Measurements from ENCODE around the gene POP4. TPM values are rescaled to one million over a fixed set of nuclear protein-coding genes. Genes with fewer than 3 reads are reported as not detected.
A peak's percentile ranks its signal among the peaks of the same experiment; 100 is the strongest.

POP4 gene
- total and polyA plus RNA-seq, 2 of the 13 experiments (the other 11 are each of a cell fraction or from before 2014, with no cell fraction given), result 32.2 to 84.0 TPM

DNA sequence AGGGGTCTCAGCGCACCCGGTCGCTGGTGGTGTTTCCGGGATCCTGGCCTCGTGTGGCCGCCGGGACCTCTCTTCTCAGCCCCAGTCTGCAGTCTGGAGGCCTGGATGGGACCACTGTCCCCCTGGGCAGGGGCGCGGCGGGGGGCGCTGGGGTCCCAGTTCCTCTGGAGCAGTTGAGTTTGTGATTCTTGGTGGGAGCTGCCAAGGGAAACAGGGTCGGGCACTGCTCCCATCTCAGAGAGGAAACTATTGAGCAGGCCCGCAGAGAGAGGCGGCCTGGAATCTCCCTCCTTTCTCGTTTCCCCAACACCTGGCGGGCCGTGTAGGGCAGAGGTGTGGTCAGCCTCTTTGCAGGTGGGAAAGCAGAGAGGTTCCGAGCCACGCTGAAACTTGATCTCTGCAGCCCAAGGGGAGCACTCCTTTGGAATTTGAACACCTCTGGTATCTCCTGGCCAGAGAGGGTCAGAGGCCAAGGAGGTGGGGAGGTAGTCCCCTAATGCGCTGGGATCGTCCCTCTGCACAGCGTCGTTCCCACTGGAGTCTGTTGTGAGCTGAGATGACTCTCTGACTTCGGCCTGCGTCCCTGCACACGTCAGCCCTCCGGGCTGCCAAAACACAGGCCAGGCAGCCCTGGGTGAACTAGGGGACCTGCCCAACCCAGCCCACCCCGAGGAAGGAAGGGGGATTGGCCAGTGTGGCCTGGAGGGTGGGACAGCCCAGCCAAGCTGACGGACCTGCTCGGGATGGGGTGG, 59.9 kb downstream of the POP4 start (continued):
- TF ChIP-seq NAIF1 (CRISPR knock-in tag; IDR thresholded peaks at IDR 0.05; ENCODE audit: borderline replicate concordance) (no peak), WIZ (CRISPR knock-in tag; IDR thresholded peaks at IDR 0.05) (no peak), ZNF768 (CRISPR knock-in tag; IDR thresholded peaks at IDR 0.05) (no peak), TSC22D2 (CRISPR knock-in tag; IDR thresholded peaks at IDR 0.05; ENCODE audit: borderline replicate concordance) (no peak), ZNF431 (CRISPR knock-in tag; IDR thresholded peaks at IDR 0.05; ENCODE audit: borderline replicate concordance, low read depth) (no peak), HOXD1 (CRISPR knock-in tag; IDR thresholded peaks at IDR 0.05) (no peak), HOXA5 (CRISPR knock-in tag; IDR thresholded peaks at IDR 0.05) (no peak), ZNF335 (CRISPR knock-in tag; IDR thresholded peaks at IDR 0.05) (no peak), ZNF136 (CRISPR knock-in tag; IDR thresholded peaks at IDR 0.05; ENCODE audit: low read depth) (no peak), GATAD2A (CRISPR knock-in tag; IDR thresholded peaks at IDR 0.05) (no peak), NFYC (CRISPR knock-in tag; IDR thresholded peaks at IDR 0.05) (no peak), NR2F1 (CRISPR knock-in tag; IDR thresholded peaks at IDR 0.05) (0 out of 4 replicates have a peak, but pooled peaks of 1 of the 2 experiments have one; percentile 30), SRSF9 (IDR thresholded peaks at IDR 0.05; ENCODE audit: borderline replicate concordance, insufficient read depth, low read depth, low read length, poor library complexity, severe bottlenecking) (no peak), SMARCC2 (IDR thresholded peaks at IDR 0.05) (no peak), HOXA9 (CRISPR knock-in tag; IDR thresholded peaks at IDR 0.05; ENCODE audit: borderline replicate concordance) (no peak), ZNF331 (CRISPR knock-in tag; IDR thresholded peaks at IDR 0.05) (no peak), SALL1 (CRISPR knock-in tag; IDR thresholded peaks at IDR 0.05) (0 out of 2 replicates have a peak, but pooled peaks have one; percentile 14), ZSCAN31 (CRISPR knock-in tag; IDR thresholded peaks at IDR 0.05; ENCODE audit: low read depth) (no peak), XRCC5 (optimal IDR thresholded peaks at IDR 0.05; ENCODE audit: low read length) (peak; percentile 9), SP4 (CRISPR knock-in tag; IDR thresholded peaks at IDR 0.05) (no peak)
- TF ChIP-seq, protein P1, sequence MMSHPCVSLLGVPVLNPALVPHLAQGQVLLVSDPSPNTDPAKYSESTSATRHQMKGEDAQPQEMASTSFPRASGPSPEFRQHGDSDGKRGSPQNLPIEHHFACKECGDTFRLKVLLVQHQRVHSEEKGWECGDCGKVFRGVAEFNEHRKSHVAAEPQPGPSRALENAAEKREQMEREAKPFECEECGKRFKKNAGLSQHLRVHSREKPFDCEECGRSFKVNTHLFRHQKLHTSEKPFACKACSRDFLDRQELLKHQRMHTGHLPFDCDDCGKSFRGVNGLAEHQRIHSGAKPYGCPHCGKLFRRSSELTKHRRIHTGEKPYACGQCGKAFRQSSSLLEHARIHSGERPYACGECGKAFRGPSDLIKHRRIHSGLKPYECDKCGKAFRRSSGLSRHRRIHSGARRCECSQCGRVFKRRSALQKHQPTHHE (CRISPR knock-in tag; IDR thresholded peaks at IDR 0.05; ENCODE audit: borderline replicate concordance), result no peak
- TF ChIP-seq, protein P2, sequence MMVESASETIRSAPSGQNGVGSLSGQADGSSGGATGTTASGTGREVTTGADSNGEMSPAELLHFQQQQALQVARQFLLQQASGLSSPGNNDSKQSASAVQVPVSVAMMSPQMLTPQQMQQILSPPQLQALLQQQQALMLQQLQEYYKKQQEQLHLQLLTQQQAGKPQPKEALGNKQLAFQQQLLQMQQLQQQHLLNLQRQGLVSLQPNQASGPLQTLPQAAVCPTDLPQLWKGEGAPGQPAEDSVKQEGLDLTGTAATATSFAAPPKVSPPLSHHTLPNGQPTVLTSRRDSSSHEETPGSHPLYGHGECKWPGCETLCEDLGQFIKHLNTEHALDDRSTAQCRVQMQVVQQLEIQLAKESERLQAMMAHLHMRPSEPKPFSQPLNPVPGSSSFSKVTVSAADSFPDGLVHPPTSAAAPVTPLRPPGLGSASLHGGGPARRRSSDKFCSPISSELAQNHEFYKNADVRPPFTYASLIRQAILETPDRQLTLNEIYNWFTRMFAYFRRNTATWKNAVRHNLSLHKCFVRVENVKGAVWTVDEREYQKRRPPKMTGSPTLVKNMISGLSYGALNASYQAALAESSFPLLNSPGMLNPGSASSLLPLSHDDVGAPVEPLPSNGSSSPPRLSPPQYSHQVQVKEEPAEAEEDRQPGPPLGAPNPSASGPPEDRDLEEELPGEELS (CRISPR knock-in tag; IDR thresholded peaks at IDR 0.05), result no peak
- TF ChIP-seq, protein P3, sequence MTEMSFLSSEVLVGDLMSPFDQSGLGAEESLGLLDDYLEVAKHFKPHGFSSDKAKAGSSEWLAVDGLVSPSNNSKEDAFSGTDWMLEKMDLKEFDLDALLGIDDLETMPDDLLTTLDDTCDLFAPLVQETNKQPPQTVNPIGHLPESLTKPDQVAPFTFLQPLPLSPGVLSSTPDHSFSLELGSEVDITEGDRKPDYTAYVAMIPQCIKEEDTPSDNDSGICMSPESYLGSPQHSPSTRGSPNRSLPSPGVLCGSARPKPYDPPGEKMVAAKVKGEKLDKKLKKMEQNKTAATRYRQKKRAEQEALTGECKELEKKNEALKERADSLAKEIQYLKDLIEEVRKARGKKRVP (CRISPR knock-in tag; IDR thresholded peaks at IDR 0.05), result peak in 1 of 2 experiments; percentile 36; a peak in 1 of 4 replicates
